ENCODE results near the gene CDH24.

GRCh38 chr14:23070262-23071129 is 13.2 kb upstream of the CDH24 start:
- no peak for TF ChIP-seq CTCF (IDR thresholded peaks at IDR 0.05)
- TF ChIP-seq POLR2A (IDR thresholded peaks at IDR 0.05) = no peak

Measured in body of pancreas (tissue), 4 donors.